HepG2 (cell line): ENCODE results near the gene PP2D1. TPM values are rescaled to one million over a fixed set of nuclear protein-coding genes. Genes with fewer than 3 reads are reported as not detected.

Experiments
- CENPBD1 ChIP-seq: sonication (generic); formaldehyde crosslinking; IDR thresholded peaks from 2 replicates; pipeline ENCODE4 v1.8.0; 2022; ENCODE audit warnings: missing genetic modification reagents, low read depth, mild to moderate bottlenecking, borderline replicate concordance
- IKZF5 ChIP-seq: IDR thresholded peaks from 2 replicates; pipeline ENCODE4 v1.6.1; 2018; ENCODE audit warnings: missing genetic modification reagents, mild to moderate bottlenecking, missing compliant biosample characterization
- KIAA2018 ChIP-seq: sonication (generic); formaldehyde crosslinking; IDR thresholded peaks from 2 replicates; pipeline ENCODE4 v1.5.0; 2020; ENCODE audit warnings: mild to moderate bottlenecking, missing genetic modification reagents, borderline replicate concordance
- NFE2L2 ChIP-seq: fragments of 150-350 bp; IDR thresholded peaks from 2 replicates; pipeline ENCODE4 v1.6.1; 2014; ENCODE audit warnings: low read length
- RFX1 ChIP-seq: fragments of 450-650 bp; IDR thresholded peaks from 2 replicates; pipeline ENCODE4 v1.6.1; 2017
- SIN3B ChIP-seq: fragments of 150-350 bp; IDR thresholded peaks from 2 replicates; pipeline ENCODE4 v1.6.1; 2014; ENCODE audit warnings: low read length
- SKIL ChIP-seq: sonication (generic); formaldehyde crosslinking; IDR thresholded peaks from 2 replicates; pipeline ENCODE4 v1.8.0; 2022; ENCODE audit warnings: missing genetic modification reagents, mild to moderate bottlenecking, moderate library complexity, borderline replicate concordance
- TAF15 ChIP-seq: fragments of 200-400 bp; formaldehyde crosslinking; IDR thresholded peaks from one replicate; pipeline ENCODE4 v1.6.1; 2018; ENCODE audit warnings: mild to moderate bottlenecking, low read depth, low read length; ENCODE audit not compliant: poor library complexity, severe bottlenecking
- ZBTB3 ChIP-seq: sonication (generic); formaldehyde crosslinking; IDR thresholded peaks from 2 replicates; pipeline ENCODE4 v1.4.0; 2020; ENCODE audit warnings: low read depth, mild to moderate bottlenecking, moderate library complexity, missing genetic modification reagents, borderline replicate concordance
- ZNF264 ChIP-seq: sonication (generic); formaldehyde crosslinking; IDR thresholded peaks from 2 replicates; pipeline ENCODE4 v1.4.0; 2020; ENCODE audit warnings: missing genetic modification reagents
- ZNF280D ChIP-seq: sonication (generic); formaldehyde crosslinking; IDR thresholded peaks from 2 replicates; pipeline ENCODE4 v1.5.1; 2020; ENCODE audit warnings: mild to moderate bottlenecking, missing genetic modification reagents
- ZNF44 ChIP-seq: sonication (generic); formaldehyde crosslinking; IDR thresholded peaks from 2 replicates; pipeline ENCODE4 v1.5.1; 2020; ENCODE audit warnings: mild to moderate bottlenecking, missing genetic modification reagents
- ZNF552 ChIP-seq: sonication (generic); formaldehyde crosslinking; IDR thresholded peaks from 2 replicates; pipeline ENCODE4 v1.9.0; 2022; ENCODE audit warnings: missing genetic modification reagents, mild to moderate bottlenecking, borderline replicate concordance
- polyA plus RNA-seq, 8 experiments: library from polyadenylated mRNA; depleted of rRNA in 3 of 8; stranded (reverse) in 7 of 8; unstranded in 1 of 8; fragments of >200 nt; fragmentation: Illumina TruSeq in 4 of 8; extraction: Trizol in 4 of 8; gene quantifications; 2 replicates each; pipeline versions ENCODE4 v1.2.1 to v1.2.3, GENCODE V29; 2011 to 2016; ENCODE audit warnings: low read depth in 4 of 8, missing spikeins in 1 of 8, mixed read lengths in 1 of 8; ENCODE audit not compliant: insufficient read depth in 1 of 8
- total RNA-seq, 5 experiments: library from RNA; depleted of rRNA; stranded (reverse); fragments of >200 nt; fragmentation: Illumina TruSeq; extraction: Trizol; gene quantifications; 2 replicates each; pipeline ENCODE4 v1.2.3, GENCODE V29; 2016; ENCODE audit warnings: low read depth in 1 of 5

PP2D1 gene
- total and polyA plus RNA-seq, 2 of the 13 experiments (the other 11 are each of a cell fraction or from before 2014, with no cell fraction given) = not detected

- TF ChIP-seq KIAA2018 (0 out of 2 replicates have a peak, but pooled peaks have one; percentile 33), RFX1 (no peak), TAF15 (no peak), ZBTB3 (no peak), SIN3B (no peak), SKIL (CRISPR knock-in tag) (no peak), ZNF44 (CRISPR knock-in tag) (no peak), IKZF5 (CRISPR knock-in tag) (no peak), ZNF280D (peak; percentile 72; the same call in 1 of the 2 replicates), ZNF264 (CRISPR knock-in tag) (no peak), NFE2L2 (no peak), CENPBD1 (CRISPR knock-in tag) (no peak), ZNF552 (CRISPR knock-in tag) (0 out of 2 replicates have a peak, but pooled peaks have one; percentile 31)
Measured at GRCh38 chr3:19947549-19948225, 64.4 kb downstream of the PP2D1 start (continued).
